Calu3 (cell line): ENCODE data around the gene CD2. TPM values are rescaled to one million over a fixed set of nuclear protein-coding genes. Genes with fewer than 3 reads are reported as not detected.
A peak's percentile ranks its signal among the peaks of the same experiment; 100 is the strongest.

Source experiments
- BruUV-seq: library from RNA; stranded (reverse); fragments of 400-500 nt; replicated peaks from 2 replicates; lab custom pipeline; 2021; lab: Mats Ljungman, UMichigan
- CTCF ChIA-PET: fragments of 300-600 bp; sonication (Branson Sonifier 250); formaldehyde crosslinking; loops from one replicate; lab custom pipeline; 2022; ENCODE audit warnings: antibody characterized with exemption; lab: Charles Lee
- DNase-seq: peaks from one replicate; pipeline ENCODE4 v3.0.0; 2022
- H3K27ac Mint-ChIP-seq: one replicate; pipeline ENCODE4 v1.8.0; 2022; ENCODE audit warnings: mixed read lengths; ENCODE audit not compliant: unreplicated experiment
- H3K27me3 Mint-ChIP-seq: one replicate; pipeline ENCODE4 v1.8.0; 2022; ENCODE audit warnings: mixed read lengths; ENCODE audit not compliant: unreplicated experiment
- H3K36me3 Mint-ChIP-seq: one replicate; pipeline ENCODE4 v1.8.0; 2022; ENCODE audit warnings: mild to moderate bottlenecking, moderate library complexity, mixed read lengths; ENCODE audit not compliant: insufficient read depth, unreplicated experiment
- H3K4me1 Mint-ChIP-seq: one replicate; pipeline ENCODE4 v1.8.0; 2022; ENCODE audit warnings: mild to moderate bottlenecking, low read depth, mixed read lengths; ENCODE audit not compliant: unreplicated experiment
- H3K4me3 Mint-ChIP-seq: one replicate; pipeline ENCODE4 v1.8.0; 2022; ENCODE audit warnings: mild to moderate bottlenecking, low read depth, moderate library complexity, mixed read lengths; ENCODE audit not compliant: unreplicated experiment
- H3K9me3 Mint-ChIP-seq: one replicate; pipeline ENCODE4 v1.8.0; 2022; ENCODE audit warnings: low read depth, mixed read lengths; ENCODE audit not compliant: unreplicated experiment
- intact Hi-C: fragments of 100-400 bp; cut with micrococcal nuclease; formaldehyde crosslinking; loops from one replicate; pipeline ENCODE4 v1.10.0; 2022; ENCODE audit not compliant: unreplicated experiment
- total RNA-seq: library from RNA; stranded (reverse); gene quantifications from 2 replicates; pipeline ENCODE4 v1.2.3, GENCODE V29; 2022
- TF ChIP-seq, protein P1 (sequence below): fragments of 200-600 bp; IDR thresholded peaks from one replicate; pipeline ENCODE4 v1.8.0; 2022; ENCODE audit warnings: antibody characterized with exemption; ENCODE audit not compliant: unreplicated experiment

CD2 gene
- total RNA-seq, 1 experiment from 2014 or later, result not detected

DNA sequence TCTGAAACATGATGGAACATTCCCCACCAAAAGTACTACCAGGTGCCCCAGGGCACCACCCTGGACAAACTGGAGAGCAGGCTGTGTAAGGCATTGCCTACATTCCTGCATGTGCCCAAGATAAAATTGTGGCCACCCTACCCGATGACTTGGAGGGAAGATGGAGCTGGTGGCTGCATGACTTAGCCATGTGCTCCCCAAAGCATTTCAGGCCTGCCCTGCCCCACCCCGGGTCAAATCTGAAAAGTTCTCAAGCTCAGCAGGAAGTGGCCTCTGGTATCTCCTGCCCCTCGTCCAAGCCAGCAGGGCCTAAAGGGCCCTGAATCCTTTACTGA lies 8.5 kb downstream of the CD2 start:
- Mint-ChIP-seq H3K36me3 (no peaks in the 10 kb centered on the region), H3K27me3 (no peaks in the 10 kb centered on the region), H3K4me1 (no peaks in the 10 kb centered on the region), H3K27ac (no peak overlapping the region), H3K4me3 (no peak overlapping the region), H3K9me3 (no peaks in the 10 kb centered on the region)
- DNase-seq, result no peak
- intact Hi-C loops, result loop anchor here (10.0 kb wide), 1 partner anchor 52 kb away; no protein-coding TSS in a partner anchor
- BruUV-seq, result no TSS peak
- CTCF ChIA-PET, result no interaction called here
- TF ChIP-seq, protein P1, sequence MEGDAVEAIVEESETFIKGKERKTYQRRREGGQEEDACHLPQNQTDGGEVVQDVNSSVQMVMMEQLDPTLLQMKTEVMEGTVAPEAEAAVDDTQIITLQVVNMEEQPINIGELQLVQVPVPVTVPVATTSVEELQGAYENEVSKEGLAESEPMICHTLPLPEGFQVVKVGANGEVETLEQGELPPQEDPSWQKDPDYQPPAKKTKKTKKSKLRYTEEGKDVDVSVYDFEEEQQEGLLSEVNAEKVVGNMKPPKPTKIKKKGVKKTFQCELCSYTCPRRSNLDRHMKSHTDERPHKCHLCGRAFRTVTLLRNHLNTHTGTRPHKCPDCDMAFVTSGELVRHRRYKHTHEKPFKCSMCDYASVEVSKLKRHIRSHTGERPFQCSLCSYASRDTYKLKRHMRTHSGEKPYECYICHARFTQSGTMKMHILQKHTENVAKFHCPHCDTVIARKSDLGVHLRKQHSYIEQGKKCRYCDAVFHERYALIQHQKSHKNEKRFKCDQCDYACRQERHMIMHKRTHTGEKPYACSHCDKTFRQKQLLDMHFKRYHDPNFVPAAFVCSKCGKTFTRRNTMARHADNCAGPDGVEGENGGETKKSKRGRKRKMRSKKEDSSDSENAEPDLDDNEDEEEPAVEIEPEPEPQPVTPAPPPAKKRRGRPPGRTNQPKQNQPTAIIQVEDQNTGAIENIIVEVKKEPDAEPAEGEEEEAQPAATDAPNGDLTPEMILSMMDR, result no peak

DNA sequence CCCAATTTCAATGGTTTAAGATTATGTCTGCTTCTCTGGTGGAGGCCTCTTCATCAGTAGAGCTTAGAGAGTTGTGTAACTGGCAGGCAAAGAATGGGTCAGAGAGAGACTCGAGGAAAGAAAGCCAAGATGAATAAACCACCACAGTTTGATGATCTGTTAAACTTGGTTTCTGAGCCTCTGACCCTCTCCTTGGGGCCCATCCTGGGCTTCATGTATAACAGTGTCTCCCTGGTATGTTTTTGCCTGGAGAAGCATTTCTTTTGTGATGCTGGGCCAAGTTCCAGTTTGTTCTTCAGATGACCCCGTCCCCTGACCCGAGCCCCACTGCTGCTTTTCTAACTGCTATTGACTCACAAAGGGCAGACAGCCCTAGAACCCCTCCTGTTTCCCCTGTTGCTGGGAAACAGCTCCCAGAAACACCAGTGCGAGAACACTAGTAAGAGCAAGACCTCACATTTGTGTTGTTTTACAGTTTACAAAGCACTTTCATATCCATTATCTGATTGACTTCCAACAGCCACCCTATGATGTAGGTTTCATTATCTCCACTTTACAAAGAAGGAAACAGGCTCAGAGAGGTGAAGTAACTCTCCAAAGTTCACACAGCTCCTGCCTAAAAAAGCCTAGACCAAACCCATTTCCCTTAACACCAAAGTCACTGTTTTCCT lies 9.0 kb downstream of the CD2 start:
- CTCF ChIA-PET, result no interaction called here
- H3K4me3 Mint-ChIP-seq, result no peak overlapping the region
- H3K27ac Mint-ChIP-seq, result no peak overlapping the region
- intact Hi-C loops, result loop anchor here (10.0 kb wide), 1 partner anchor 52 kb away; no protein-coding TSS in a partner anchor
- no peaks in the 10 kb centered on the region for H3K9me3 Mint-ChIP-seq
- H3K36me3 Mint-ChIP-seq, result no peaks in the 10 kb centered on the region
- BruUV-seq, result no TSS peak
- H3K4me1 Mint-ChIP-seq, result no peaks in the 10 kb centered on the region
- H3K27me3 Mint-ChIP-seq, result no peaks in the 10 kb centered on the region
- TF ChIP-seq, protein P1, result no peak
- no peak for DNase-seq

DNA sequence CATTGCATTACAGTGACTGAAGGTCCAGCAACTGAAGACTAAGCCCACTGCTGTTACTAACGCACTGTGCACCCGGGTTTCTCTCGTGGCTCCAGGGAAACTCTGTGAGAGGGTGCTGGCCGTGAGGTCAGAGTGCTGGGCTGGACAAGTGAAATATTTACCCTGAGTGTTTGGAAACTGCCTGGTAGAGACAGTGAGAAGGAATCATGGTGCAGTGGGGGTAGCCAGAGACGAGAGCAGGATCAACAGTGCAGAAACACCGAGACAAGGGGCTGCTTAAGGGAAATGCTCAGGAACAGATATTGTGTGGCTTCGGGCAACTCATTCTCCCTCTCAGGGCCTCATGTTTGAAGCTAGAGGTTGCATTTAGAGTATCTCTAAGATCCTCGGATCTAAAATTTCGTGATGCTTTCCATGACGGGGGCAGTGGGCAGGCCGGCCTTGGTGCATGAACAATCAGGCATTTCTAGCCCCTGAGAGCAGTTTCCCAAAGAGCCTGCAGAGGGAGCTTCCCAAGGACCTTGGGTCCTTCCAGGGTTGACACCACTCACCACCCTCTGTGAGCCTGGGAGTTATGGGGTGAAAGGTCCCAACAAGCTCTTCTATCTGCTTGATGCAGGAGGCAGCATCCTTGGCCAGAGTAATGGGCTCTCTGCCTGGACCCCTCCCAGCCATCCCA lies 9.7 kb downstream of the CD2 start:
- Mint-ChIP-seq H3K4me3 (no peak overlapping the region), H3K36me3 (no peaks in the 10 kb centered on the region), H3K9me3 (no peaks in the 10 kb centered on the region), H3K27ac (no peak overlapping the region), H3K4me1 (no peaks in the 10 kb centered on the region), H3K27me3 (no peaks in the 10 kb centered on the region)
- CTCF ChIA-PET, result interaction anchor here (0.8 kb wide), 1 partner anchor 9 kb away, joined by 3 read pairs; the partner anchor contains the start of gene CD2
- intact Hi-C loops, result loop anchor here (10.0 kb wide), 1 partner anchor 51 kb away; no protein-coding TSS in a partner anchor
- TF ChIP-seq, protein P1, result no peak
- no TSS peak for BruUV-seq
- DNase-seq, result peak; percentile 18

DNA sequence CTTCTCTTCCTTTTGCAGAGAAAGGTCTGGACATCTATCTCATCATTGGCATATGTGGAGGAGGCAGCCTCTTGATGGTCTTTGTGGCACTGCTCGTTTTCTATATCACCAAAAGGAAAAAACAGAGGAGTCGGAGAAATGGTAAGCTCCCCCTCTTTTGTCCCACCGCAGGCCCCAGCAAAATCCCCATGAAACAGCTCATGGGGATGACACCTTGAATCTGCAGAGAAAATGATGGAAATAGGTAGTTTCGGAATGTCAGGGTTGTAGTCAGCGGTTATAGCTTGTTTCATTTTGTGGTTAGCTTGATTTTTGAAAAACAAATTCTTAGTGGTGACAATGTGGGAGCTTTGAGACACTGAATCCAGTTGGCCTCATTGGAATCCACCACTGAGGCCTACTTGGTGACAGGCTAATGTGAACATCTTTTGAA lies 10.3 kb downstream of the CD2 start:
- Mint-ChIP-seq H3K4me1 (no peaks in the 10 kb centered on the region), H3K9me3 (no peaks in the 10 kb centered on the region), H3K27me3 (no peaks in the 10 kb centered on the region), H3K36me3 (no peaks in the 10 kb centered on the region), H3K27ac (no peak overlapping the region), H3K4me3 (no peak overlapping the region)
- intact Hi-C loops, result loop anchor here (10.0 kb wide), 1 partner anchor 50 kb away; no protein-coding TSS in a partner anchor
- TF ChIP-seq, protein P1, result no peak
- CTCF ChIA-PET, result interaction anchor here (0.8 kb wide), 1 partner anchor 10 kb away, joined by 3 read pairs; the partner anchor contains the start of gene CD2
- no peak for DNase-seq
- BruUV-seq, result no TSS peak
